Lower leg skin (tissue), 4 donors: ENCODE data around the gene PTTG1IP. TPM values are rescaled to one million over a fixed set of nuclear protein-coding genes. Genes with fewer than 3 reads are reported as not detected.

Source experiments
- DNase-seq, 2 donors: peaks; one replicate each; pipeline ENCODE4 v3.0.0-alpha.2; 2019; ENCODE audit warnings: low spot score in 2 of 2
- H3K4me3 ChIP-seq: fragments of 200-600 bp; sonication (generic); 2 replicates; pipeline ENCODE4 v1.5.1; 2017; ENCODE audit warnings: mild to moderate bottlenecking, low read depth; ENCODE audit not compliant: poor library complexity, severe bottlenecking
- CTCF ChIP-seq, 3 donors: fragments of 450-650 bp; IDR thresholded peaks; one replicate each; pipeline ENCODE4 v1.5.1; 2016; ENCODE audit warnings: antibody characterized with exemption in 3 of 3, mild to moderate bottlenecking in 3 of 3, moderate library complexity in 2 of 3
- POLR2A ChIP-seq, 2 donors: fragments of 450-650 bp; IDR thresholded peaks; one replicate each; pipeline ENCODE4 v1.6.1; 2016 to 2017; ENCODE audit warnings: antibody characterized with exemption in 2 of 2, mild to moderate bottlenecking in 1 of 2, moderate library complexity in 1 of 2
- WGBS, 2 donors: methylation state at CpG; one replicate each; pipeline ENCODE4 v1.1.5; 2018; 5-methylcytosine and 5-hydroxymethylcytosine counted together
- intact Hi-C: fragments of 100-400 bp; cut with DNase I; formaldehyde crosslinking; loops from one replicate; pipeline ENCODE4 v1.15.0; 2023; ENCODE audit warnings: low total_unique reads
- total RNA-seq, 4 donors: library from RNA; depleted of rRNA; stranded (reverse); fragments of >200 nt; gene quantifications; one replicate each; pipeline ENCODE4 v1.1.0, GENCODE V29; 2016

PTTG1IP gene
- total RNA-seq, 4 donors from 2014 or later, result 110 to 193 (median 133) TPM

GRCh38 chr21:44898851-44899767 lies 25.6 kb upstream of the PTTG1IP start:
- intact Hi-C loops, result no loop called here
- no peak overlapping the region for H3K4me3 ChIP-seq
- DNase-seq, result no peak
- WGBS, 2 donors, result 76 to 81% methylated on average over 48 to 49 of the region's 49 CpGs
- TF ChIP-seq POLR2A (IDR thresholded peaks at IDR 0.05), result no peak
- no peak for TF ChIP-seq CTCF (IDR thresholded peaks at IDR 0.05)

DNA sequence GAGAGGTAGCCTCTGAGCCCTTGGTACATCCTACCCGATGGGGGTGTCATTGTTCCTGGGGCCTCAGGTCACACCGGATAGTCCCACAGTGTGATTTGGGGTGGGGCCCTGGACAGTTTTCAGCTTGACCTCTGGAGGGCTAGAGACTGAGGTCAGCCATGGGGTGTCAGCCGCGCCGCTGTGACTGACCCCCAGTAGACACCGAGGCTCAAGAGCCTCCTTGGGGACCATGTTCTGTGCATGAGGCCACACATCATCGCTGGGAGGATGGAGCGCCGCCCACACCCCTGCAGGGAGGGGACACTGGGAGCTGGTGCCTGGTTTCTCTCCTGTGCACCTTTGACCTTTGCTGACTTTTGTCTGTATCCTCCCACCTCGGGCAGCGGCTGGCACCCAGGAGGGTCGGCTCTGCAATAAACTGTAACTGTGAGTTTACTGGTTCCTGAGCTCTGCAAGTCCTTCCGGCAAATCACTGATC lies 24.6 kb upstream of the PTTG1IP start:
- H3K4me3 ChIP-seq, result no peak overlapping the region
- intact Hi-C loops, result no loop called here
- DNase-seq, result no peak
- 62 to 69% methylated on average over 8 to 9 of the region's 13 CpGs for WGBS, 2 donors
- TF ChIP-seq CTCF (IDR thresholded peaks at IDR 0.05), result no peak
- no peak for TF ChIP-seq POLR2A (IDR thresholded peaks at IDR 0.05)

- 72 to 73% methylated on average over 21 of the region's 21 CpGs for WGBS, 2 donors
- TF ChIP-seq CTCF (IDR thresholded peaks at IDR 0.05), result no peak
- no peak for TF ChIP-seq POLR2A (IDR thresholded peaks at IDR 0.05)
- no peak overlapping the region for H3K4me3 ChIP-seq
- DNase-seq, result no peak
- intact Hi-C loops, result no loop called here
Observed at GRCh38 chr21:44897326-44898010, 24.0 kb upstream of the PTTG1IP start.

GRCh38 chr21:44896561-44897286 lies 23.2 kb upstream of the PTTG1IP start:
- 85 to 88% methylated on average over 23 to 25 of the region's 25 CpGs for WGBS, 2 donors
- TF ChIP-seq POLR2A (IDR thresholded peaks at IDR 0.05) (no peak), CTCF (IDR thresholded peaks at IDR 0.05) (no peak)
- no peak for DNase-seq
- intact Hi-C loops, result no loop called here
- no peak overlapping the region for H3K4me3 ChIP-seq

DNA sequence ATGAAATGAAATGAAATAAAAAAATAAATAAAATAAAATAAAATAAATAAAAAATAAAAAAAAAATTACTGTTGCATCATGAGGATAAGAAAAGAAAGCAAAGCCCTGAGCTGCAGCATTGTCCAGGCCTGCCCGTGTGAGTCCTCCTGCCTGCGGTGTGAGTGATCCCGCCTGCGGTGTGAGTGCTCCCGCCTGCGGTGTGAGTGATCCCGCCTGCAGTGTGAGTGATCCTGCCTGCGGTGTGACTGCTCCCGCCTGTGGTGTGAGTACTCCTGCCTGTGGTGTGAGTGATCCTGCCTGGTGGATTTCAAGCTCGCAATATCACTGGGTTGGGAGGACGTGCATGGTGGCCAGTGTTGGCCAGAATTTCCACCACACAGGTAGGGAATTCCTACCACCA lies 22.4 kb upstream of the PTTG1IP start:
- no peak for DNase-seq
- intact Hi-C loops, result no loop called here
- TF ChIP-seq POLR2A (IDR thresholded peaks at IDR 0.05), result no peak
- TF ChIP-seq CTCF (IDR thresholded peaks at IDR 0.05), result no peak
- WGBS, 2 donors, result 86 to 89% methylated on average over 10 to 11 of the region's 11 CpGs
- no peak overlapping the region for H3K4me3 ChIP-seq
